Osteocyte (in vitro differentiated cells): Measurements from ENCODE around the gene C14orf180. TPM values are rescaled to one million over a fixed set of nuclear protein-coding genes. Genes with fewer than 3 reads are reported as not detected.

ENCODE experiments used
- DNase-seq: peaks from one replicate; pipeline ENCODE4 v3.0.0; 2021; ENCODE audit warnings: mixed read lengths; ENCODE audit not compliant: unreplicated experiment; ENCODE audit errors: extremely low spot score
- H3K27ac Mint-ChIP-seq: one replicate; pipeline ENCODE4 v1.8.0; 2021; ENCODE audit warnings: mild to moderate bottlenecking, mixed read lengths; ENCODE audit not compliant: unreplicated experiment
- H3K27me3 Mint-ChIP-seq: one replicate; pipeline ENCODE4 v1.8.0; 2021; ENCODE audit warnings: mixed read lengths; ENCODE audit not compliant: unreplicated experiment
- H3K36me3 Mint-ChIP-seq: one replicate; pipeline ENCODE4 v1.8.0; 2021; ENCODE audit warnings: mixed read lengths; ENCODE audit not compliant: unreplicated experiment
- H3K4me1 Mint-ChIP-seq: one replicate; pipeline ENCODE4 v1.8.0; 2021; ENCODE audit warnings: mixed read lengths; ENCODE audit not compliant: unreplicated experiment
- H3K4me3 Mint-ChIP-seq: one replicate; pipeline ENCODE4 v1.8.0; 2021; ENCODE audit warnings: mild to moderate bottlenecking, moderate library complexity, mixed read lengths; ENCODE audit not compliant: unreplicated experiment
- H3K9me3 Mint-ChIP-seq: one replicate; pipeline ENCODE4 v1.8.0; 2021; ENCODE audit warnings: mixed read lengths; ENCODE audit not compliant: unreplicated experiment
- total RNA-seq: library from RNA; stranded (reverse); gene quantifications from 2 replicates; pipeline ENCODE4 v1.2.1, GENCODE V29; 2021
- TF ChIP-seq, protein P1 (sequence below): fragments of 200-600 bp; sonication (generic); IDR thresholded peaks from 2 replicates; pipeline ENCODE4 v1.5.0; 2021; ENCODE audit warnings: antibody characterized with exemption, mild to moderate bottlenecking, moderate library complexity

The C14orf180 gene
- total RNA-seq, 1 donor from 2014 or later: not detected

DNA sequence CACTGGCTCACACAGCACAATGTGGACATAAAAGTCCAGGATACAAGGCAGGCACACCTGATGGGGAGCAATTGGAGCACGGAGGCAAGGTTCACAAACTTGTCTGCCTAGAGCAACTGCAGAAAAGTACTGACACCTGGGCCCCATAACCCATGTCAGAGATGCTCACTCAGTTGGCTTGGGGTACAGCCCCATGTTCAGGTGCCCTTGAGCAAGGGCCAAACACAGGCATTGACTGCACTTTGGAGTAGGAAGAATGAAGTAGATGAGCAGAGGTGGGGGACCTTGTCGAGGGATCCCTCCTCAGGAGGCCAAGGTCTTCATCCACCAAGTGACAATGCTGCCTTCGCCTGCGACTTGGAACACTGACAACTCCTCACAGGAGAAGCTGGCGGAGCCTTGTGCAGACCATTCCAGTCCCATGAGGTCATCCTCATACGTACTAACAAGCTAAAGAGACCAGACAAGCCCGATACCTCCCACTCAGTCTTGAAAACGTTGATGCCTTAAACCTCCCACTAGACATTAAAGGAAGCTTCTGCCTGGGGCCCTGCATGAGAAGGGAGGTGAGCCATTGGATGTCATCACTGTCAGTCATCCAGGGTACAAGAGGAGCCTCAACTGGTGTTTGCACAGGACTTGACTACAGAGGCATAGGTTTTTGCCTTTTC, 42.5 kb upstream of the C14orf180 start:
- Mint-ChIP-seq H3K27ac (no peak overlapping the region), H3K9me3 (no peaks in the 10 kb centered on the region)
- DNase-seq: no peak

DNA sequence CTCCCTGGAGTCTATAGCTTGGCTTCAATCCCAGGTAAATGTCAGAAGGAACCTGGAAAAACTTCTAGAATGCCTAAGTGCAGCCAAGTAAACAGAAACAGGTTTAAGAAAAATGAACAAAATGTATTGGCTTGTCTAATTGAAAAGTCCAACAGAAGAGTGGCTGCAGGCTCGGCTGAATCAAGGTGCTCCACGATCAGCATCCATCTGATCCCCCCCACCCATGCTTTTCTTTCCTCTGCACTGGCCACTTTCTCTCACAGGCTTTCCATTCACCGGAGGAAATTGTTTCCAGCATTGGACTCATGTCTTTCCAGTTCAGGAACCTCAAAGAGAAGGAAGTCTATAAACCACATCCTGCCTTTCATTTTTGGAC, 42.0 kb upstream of the C14orf180 start:
- Mint-ChIP-seq H3K36me3 (no peaks in the 10 kb centered on the region), H3K4me3 (no peak overlapping the region), H3K4me1 (no peaks in the 10 kb centered on the region), H3K27me3 (peaks cover 13% of the 10 kb centered on the region), H3K27ac (no peak overlapping the region), H3K9me3 (no peaks in the 10 kb centered on the region)
- TF ChIP-seq, protein P1, sequence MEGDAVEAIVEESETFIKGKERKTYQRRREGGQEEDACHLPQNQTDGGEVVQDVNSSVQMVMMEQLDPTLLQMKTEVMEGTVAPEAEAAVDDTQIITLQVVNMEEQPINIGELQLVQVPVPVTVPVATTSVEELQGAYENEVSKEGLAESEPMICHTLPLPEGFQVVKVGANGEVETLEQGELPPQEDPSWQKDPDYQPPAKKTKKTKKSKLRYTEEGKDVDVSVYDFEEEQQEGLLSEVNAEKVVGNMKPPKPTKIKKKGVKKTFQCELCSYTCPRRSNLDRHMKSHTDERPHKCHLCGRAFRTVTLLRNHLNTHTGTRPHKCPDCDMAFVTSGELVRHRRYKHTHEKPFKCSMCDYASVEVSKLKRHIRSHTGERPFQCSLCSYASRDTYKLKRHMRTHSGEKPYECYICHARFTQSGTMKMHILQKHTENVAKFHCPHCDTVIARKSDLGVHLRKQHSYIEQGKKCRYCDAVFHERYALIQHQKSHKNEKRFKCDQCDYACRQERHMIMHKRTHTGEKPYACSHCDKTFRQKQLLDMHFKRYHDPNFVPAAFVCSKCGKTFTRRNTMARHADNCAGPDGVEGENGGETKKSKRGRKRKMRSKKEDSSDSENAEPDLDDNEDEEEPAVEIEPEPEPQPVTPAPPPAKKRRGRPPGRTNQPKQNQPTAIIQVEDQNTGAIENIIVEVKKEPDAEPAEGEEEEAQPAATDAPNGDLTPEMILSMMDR: no peak
- no peak for DNase-seq

More for the DNA sequence above, 42.5 kb upstream of the C14orf180 start:
- Mint-ChIP-seq H3K36me3 (no peaks in the 10 kb centered on the region), H3K4me1 (no peaks in the 10 kb centered on the region), H3K4me3 (no peak overlapping the region), H3K27me3 (peaks cover 8% of the 10 kb centered on the region)
- TF ChIP-seq, protein P1: no peak

DNA sequence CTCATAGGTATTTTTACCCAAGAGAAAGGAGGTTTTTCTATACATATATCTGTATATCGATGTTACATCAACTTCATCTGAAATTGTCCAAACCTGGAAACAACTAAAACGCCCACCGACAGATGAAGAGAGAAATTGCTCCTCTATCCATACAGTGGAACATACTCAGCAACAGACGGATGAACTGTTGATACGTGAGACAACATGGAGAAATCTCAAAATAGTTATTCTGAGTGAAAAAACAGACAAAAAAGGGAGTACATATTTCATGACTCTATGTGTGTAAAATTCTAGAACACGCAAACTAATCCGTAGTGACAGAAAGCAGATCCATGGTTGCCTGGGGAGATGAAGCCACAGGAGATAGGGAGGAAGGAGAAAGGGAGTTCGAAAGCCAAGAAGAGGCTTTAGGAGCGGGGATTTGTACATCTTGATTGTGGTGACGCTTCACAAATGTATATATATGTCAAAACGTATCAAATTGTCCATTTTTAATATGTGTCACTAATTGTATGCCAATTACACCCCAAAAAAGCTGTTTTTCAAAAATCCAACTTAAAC, 37.6 kb upstream of the C14orf180 start:
- Mint-ChIP-seq H3K4me1 (no peaks in the 10 kb centered on the region), H3K4me3 (no peak overlapping the region), H3K27me3 (peaks cover 23% of the 10 kb centered on the region), H3K9me3 (no peaks in the 10 kb centered on the region), H3K27ac (no peak overlapping the region), H3K36me3 (no peaks in the 10 kb centered on the region)
- TF ChIP-seq, protein P1: no peak
- DNase-seq: no peak

DNA sequence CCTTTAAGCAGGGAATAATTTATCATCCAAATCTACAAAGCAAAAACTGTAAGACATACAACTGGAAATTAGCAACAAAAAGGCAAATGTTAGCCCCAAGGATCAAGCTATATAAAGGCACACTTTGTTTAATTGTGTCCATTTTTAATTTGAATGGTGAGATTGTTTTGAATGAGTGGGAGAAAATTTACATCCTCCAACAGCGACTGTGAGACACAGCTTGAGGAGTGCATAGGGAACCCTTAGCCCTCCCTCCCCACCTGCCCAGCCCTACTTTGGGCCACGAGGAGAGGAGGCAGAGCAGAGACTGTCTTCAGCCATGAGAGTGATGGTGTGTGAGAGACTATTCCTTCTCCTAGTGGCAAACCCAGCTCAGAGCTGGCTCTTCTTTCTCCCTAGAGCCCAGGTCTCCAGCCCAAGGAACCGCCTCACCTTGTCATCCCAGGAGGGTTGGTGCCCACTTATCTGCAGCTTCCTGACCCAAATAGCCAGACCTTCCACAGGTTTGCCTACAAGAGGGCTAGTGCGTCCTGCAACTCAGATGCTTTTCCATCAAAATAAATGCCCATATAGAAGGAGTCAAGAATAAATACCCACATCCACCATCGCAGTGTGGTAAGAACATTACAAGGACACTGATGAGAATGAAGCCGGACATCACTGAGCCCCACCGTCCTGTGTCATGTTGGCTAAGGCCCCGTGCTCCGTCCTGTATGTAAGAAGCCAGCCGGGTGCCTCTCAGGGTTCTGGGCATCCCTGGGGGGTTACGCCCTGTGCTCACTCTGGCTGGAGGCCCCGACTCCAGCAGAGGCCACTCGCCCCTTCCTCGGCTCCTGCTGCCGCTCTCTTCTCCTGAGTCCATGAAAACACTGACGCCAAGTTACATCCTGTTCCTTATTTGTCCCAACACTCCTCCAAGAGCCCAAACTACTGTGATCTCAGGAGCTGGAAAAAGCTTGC, 36.4 kb upstream of the C14orf180 start:
- no peaks in the 10 kb centered on the region for H3K9me3 Mint-ChIP-seq
- no peak overlapping the region for H3K27ac Mint-ChIP-seq
- TF ChIP-seq, protein P1: no peak
- no peak overlapping the region for H3K4me3 Mint-ChIP-seq
- no peaks in the 10 kb centered on the region for H3K4me1 Mint-ChIP-seq
- DNase-seq: no peak
- H3K36me3 Mint-ChIP-seq: no peaks in the 10 kb centered on the region
- peaks cover 22% of the 10 kb centered on the region for H3K27me3 Mint-ChIP-seq
